B cell (primary cell): ENCODE data around the gene ZNF365. TPM values are rescaled to one million over a fixed set of nuclear protein-coding genes. Genes with fewer than 3 reads are reported as not detected.

ENCODE experiments used
- ATAC-seq: fragments of 200-7000 bp; cut with Tn5 transposase; one replicate; pipeline ENCODE4 v1.10.0; 2021; ENCODE audit warnings: low read depth, mild to moderate bottlenecking, moderate number of reproducible peaks, moderate library complexity
- CTCF ChIA-PET: fragments of 350-600 bp; sonication (Branson Sonifier 250); formaldehyde crosslinking; loops from one replicate; lab custom pipeline; 2021; ENCODE audit warnings: antibody characterized with exemption, inconsistent platforms; lab: Charles Lee
- POLR2A ChIA-PET: fragments of 350-600 bp; sonication (Branson Sonifier 250); formaldehyde crosslinking; loops from one replicate; lab custom pipeline; 2021; ENCODE audit warnings: antibody characterized with exemption; lab: Charles Lee
- DNase-seq: peaks from one replicate; pipeline ENCODE4 v3.0.0; 2013
- H2AFZ ChIP-seq: 2 replicates; pipeline ENCODE4 v1.6.1; 2012; ENCODE audit warnings: mild to moderate bottlenecking, low read depth, low read length; ENCODE audit not compliant: insufficient read depth, poor library complexity, severe bottlenecking
- H3K27ac ChIP-seq, 2 donors: 1 replicate in 1 of 2; 2 replicates in 1 of 2; pipeline ENCODE4 v1.5.1; 2012 to 2013; ENCODE audit warnings: low read length in 2 of 2, mild to moderate bottlenecking in 2 of 2, moderate library complexity in 1 of 2
- H3K27me3 ChIP-seq, 4 experiments: fragments of 200-600 bp in 1 of 4; sonication (generic) in 1 of 4; replicated peaks in 1 of 4; 1 replicate in 2 of 4; 2 replicates in 2 of 4; pipeline versions ENCODE4 v1.6.1 to v1.7.0; 2013 to 2016; ENCODE audit warnings: low read length in 3 of 4, mild to moderate bottlenecking in 2 of 4, mixed read lengths in 1 of 4, moderate library complexity in 1 of 4; ENCODE audit not compliant: insufficient read depth in 4 of 4, control insufficient read depth in 3 of 4; ENCODE audit errors: control extremely low read depth in 1 of 4
- H3K36me3 ChIP-seq, 2 experiments: replicated peaks in 1 of 2; 1 replicate in 1 of 2; 2 replicates in 1 of 2; pipeline versions ENCODE4 v1.6.1 to v1.7.1; 2013; ENCODE audit warnings: low read length in 1 of 2; ENCODE audit not compliant: insufficient read depth in 2 of 2, control insufficient read depth in 1 of 2; ENCODE audit errors: control extremely low read depth in 1 of 2, extremely low read depth in 1 of 2
- H3K4me1 ChIP-seq, 2 donors: fragments of 200-600 bp in 1 of 2; sonication (generic) in 1 of 2; 1 replicate in 1 of 2; 2 replicates in 1 of 2; pipeline versions ENCODE4 v1.5.1 to v1.6.1; 2013 to 2017; ENCODE audit warnings: low read length in 2 of 2; ENCODE audit not compliant: control insufficient read depth in 2 of 2, insufficient read depth in 2 of 2
- H3K4me2 ChIP-seq: replicated peaks from 2 replicates; pipeline ENCODE3; 2012; ENCODE audit warnings: mild to moderate bottlenecking, low read depth, low read length; ENCODE audit not compliant: poor library complexity, severe bottlenecking
- H3K4me3 ChIP-seq, 5 experiments: fragments of 200-600 bp in 1 of 5; sonication (generic) in 1 of 5; 1 replicate in 3 of 5; 2 replicates in 2 of 5; pipeline versions ENCODE4 v1.5.1 to v1.7.0; 2011 to 2016; ENCODE audit warnings: low read length in 4 of 5, mild to moderate bottlenecking in 4 of 5, low read depth in 2 of 5, control low read depth in 1 of 5, moderate library complexity in 1 of 5; ENCODE audit not compliant: insufficient read depth in 1 of 5; ENCODE audit errors: control extremely low read depth in 1 of 5, extremely low read depth in 1 of 5
- H3K79me2 ChIP-seq: fragments of 200-600 bp; sonication (generic); one replicate; pipeline ENCODE4 v1.6.0; 2016; ENCODE audit warnings: low read length; ENCODE audit not compliant: control insufficient read depth, insufficient read depth
- H3K9ac ChIP-seq: fragments of 200-600 bp; sonication (generic); 2 replicates; pipeline ENCODE4 v1.6.1; 2017; ENCODE audit warnings: mild to moderate bottlenecking, low read length, moderate library complexity
- H3K9me3 ChIP-seq, 3 donors: one replicate each; pipeline versions ENCODE4 v1.6.1 to v1.7.1; 2013; ENCODE audit warnings: low read length in 2 of 3; ENCODE audit not compliant: control insufficient read depth in 2 of 3, insufficient read depth in 1 of 3; ENCODE audit errors: control extremely low read depth in 1 of 3
- H4K20me1 ChIP-seq: 2 replicates; pipeline ENCODE4 v1.6.0; 2012; ENCODE audit warnings: mild to moderate bottlenecking, low read length; ENCODE audit not compliant: insufficient read depth, control insufficient read depth, poor library complexity, severe bottlenecking
- H3K27ac Mint-ChIP-seq: one replicate; pipeline ENCODE4 v1.8.0; 2021; ENCODE audit warnings: mixed read lengths
- H3K27me3 Mint-ChIP-seq: one replicate; pipeline ENCODE4 v1.8.0; 2021; ENCODE audit warnings: mixed read lengths
- H3K4me1 Mint-ChIP-seq: one replicate; pipeline ENCODE4 v1.8.0; 2021; ENCODE audit warnings: mixed read lengths
- H3K4me3 Mint-ChIP-seq: one replicate; pipeline ENCODE4 v1.8.0; 2021; ENCODE audit warnings: mixed read lengths
- H3K9me3 Mint-ChIP-seq: one replicate; pipeline ENCODE4 v1.8.0; 2022; ENCODE audit warnings: mixed read lengths; ENCODE audit not compliant: insufficient read depth
- CTCF ChIP-seq: fragments of 200-600 bp; IDR thresholded peaks from one replicate; pipeline ENCODE4 v1.8.0; 2022; ENCODE audit warnings: antibody characterized with exemption, mild to moderate bottlenecking
- EZH2 ChIP-seq: IDR thresholded peaks from 2 replicates; pipeline ENCODE4 v1.6.1; 2012; ENCODE audit warnings: borderline replicate concordance, low read depth, mild to moderate bottlenecking, moderate library complexity, low read length; ENCODE audit not compliant: insufficient read depth, poor library complexity, severe bottlenecking
- WGBS: methylation state at CpG from one replicate; pipeline ENCODE4 v1.1.5; 2013; ENCODE audit warnings: missing lambda C conversion rate; ENCODE audit not compliant: insufficient coverage; 5-methylcytosine and 5-hydroxymethylcytosine counted together
- intact Hi-C: fragments of 100-400 bp; cut with micrococcal nuclease; formaldehyde crosslinking; loops from one replicate; pipeline ENCODE4 v1.10.0; 2022
- polyA plus RNA-seq: library from polyadenylated mRNA; depleted of rRNA; stranded (reverse); fragments of >200 nt; gene quantifications from 2 replicates; pipeline ENCODE4 v1.2.3, GENCODE V29; 2012
- total RNA-seq, 2 donors: library from RNA; stranded (reverse); fragments of 120-200 nt in 1 of 2; gene quantifications; 1 replicate in 1 of 2; 2 replicates in 1 of 2; pipeline versions ENCODE4 v1.2.3 to v1.2.4, GENCODE V29; 2013 to 2022

The ZNF365 gene
- total and polyA plus RNA-seq, 2 donors (not counting 1 experiment from before 2014, with no cell fraction given) = 0.06 to 0.34 TPM

GRCh38 chr10:62343000-62343399, 31.2 kb upstream of the ZNF365 start:
- Mint-ChIP-seq H3K4me1 (no peaks in the 10 kb centered on the region), H3K4me3 (no peak overlapping the region), H3K27me3 (peaks cover 3% of the 10 kb centered on the region), H3K27ac (no peak overlapping the region), H3K9me3 (peaks cover 15% of the 10 kb centered on the region)
- no peak for DNase-seq
- Histone ChIP-seq H3K9ac (no peak overlapping the region), H3K27ac (no peak overlapping the region), H3K36me3 (no peaks in the 10 kb centered on the region), H3K4me1 (no peaks in the 10 kb centered on the region), H3K27me3 (no peaks in the 10 kb centered on the region), H3K4me2 (no peak overlapping the region), H4K20me1 (no peaks in the 10 kb centered on the region), H3K9me3 (peaks cover 19 to 55% (median 27%) of the 10 kb centered on the region in 3 donors), H2AFZ (no peak overlapping the region), H3K79me2 (no peaks in the 10 kb centered on the region), H3K4me3 (no peak overlapping the region)
- TF ChIP-seq CTCF (no peak), EZH2 (no peak)
- ChIA-PET POLR2A (no interaction called here), CTCF (no interaction called here)
- ATAC-seq = no peak
- intact Hi-C loops = no loop called here
- WGBS = no CpG with 5 or more reads among the region's 1 CpG

- DNase-seq (no peak), ATAC-seq (no peak)
- Mint-ChIP-seq H3K27ac (no peak overlapping the region), H3K4me1 (no peaks in the 10 kb centered on the region), H3K9me3 (peaks cover 16% of the 10 kb centered on the region), H3K4me3 (no peak overlapping the region), H3K27me3 (peaks cover 17% of the 10 kb centered on the region)
- H3K9ac ChIP-seq = no peak overlapping the region
- H2AFZ ChIP-seq = no peak overlapping the region
- H4K20me1 ChIP-seq = no peaks in the 10 kb centered on the region
- CTCF ChIA-PET = no interaction called here
- H3K27ac ChIP-seq = no peak overlapping the region
- intact Hi-C loops = no loop called here
- H3K4me1 ChIP-seq = no peaks in the 10 kb centered on the region
- no peaks in the 10 kb centered on the region for H3K79me2 ChIP-seq
- no peaks in the 10 kb centered on the region for H3K36me3 ChIP-seq
- peaks cover 12 to 34% (median 33%) of the 10 kb centered on the region in 3 donors for H3K9me3 ChIP-seq
- TF ChIP-seq CTCF (no peak), EZH2 (no peak)
- POLR2A ChIA-PET = no interaction called here
- no peaks in the 10 kb centered on the region for H3K27me3 ChIP-seq
- H3K4me3 ChIP-seq = no peak overlapping the region
- H3K4me2 ChIP-seq = no peak overlapping the region
These were observed 26.1 kb upstream of the ZNF365 start for GRCh38 chr10:62348029-62348428.
